Chondrocyte (in vitro differentiated cells): ENCODE data around the gene TADA2A. TPM values are rescaled to one million over a fixed set of nuclear protein-coding genes. Genes with fewer than 3 reads are reported as not detected.

ENCODE experiments used
- DNase-seq: peaks from one replicate; pipeline ENCODE4 v3.0.0; 2021; ENCODE audit warnings: mixed read lengths, low spot score
- H3K27ac Mint-ChIP-seq: one replicate; pipeline ENCODE4 v1.8.0; 2021; ENCODE audit warnings: mild to moderate bottlenecking, moderate library complexity, mixed read lengths; ENCODE audit not compliant: unreplicated experiment
- H3K27me3 Mint-ChIP-seq: 2 replicates; pipeline ENCODE4 v1.8.0; 2021; ENCODE audit warnings: low read depth, mixed read lengths
- H3K36me3 Mint-ChIP-seq: 2 replicates; pipeline ENCODE4 v1.8.0; 2021; ENCODE audit warnings: low read depth, mixed read lengths
- H3K4me1 Mint-ChIP-seq: 2 replicates; pipeline ENCODE4 v1.8.0; 2021; ENCODE audit warnings: low read depth, mild to moderate bottlenecking, mixed read lengths
- H3K4me3 Mint-ChIP-seq: one replicate; pipeline ENCODE4 v1.8.0; 2021; ENCODE audit warnings: mild to moderate bottlenecking, moderate library complexity, mixed read lengths; ENCODE audit not compliant: unreplicated experiment
- H3K9me3 Mint-ChIP-seq: 2 replicates; pipeline ENCODE4 v1.8.0; 2021; ENCODE audit warnings: low read depth, mixed read lengths
- total RNA-seq: library from RNA; stranded (reverse); gene quantifications from 3 replicates; pipeline ENCODE4 v1.2.1, GENCODE V29; 2021
- TF ChIP-seq, protein P1 (sequence below): fragments of 200-600 bp; sonication (generic); IDR thresholded peaks from 2 replicates; pipeline ENCODE4 v1.5.0; 2021; ENCODE audit warnings: antibody characterized with exemption, mild to moderate bottlenecking, moderate library complexity

TADA2A gene
- total RNA-seq, 1 donor from 2014 or later: 15.1 TPM

DNA sequence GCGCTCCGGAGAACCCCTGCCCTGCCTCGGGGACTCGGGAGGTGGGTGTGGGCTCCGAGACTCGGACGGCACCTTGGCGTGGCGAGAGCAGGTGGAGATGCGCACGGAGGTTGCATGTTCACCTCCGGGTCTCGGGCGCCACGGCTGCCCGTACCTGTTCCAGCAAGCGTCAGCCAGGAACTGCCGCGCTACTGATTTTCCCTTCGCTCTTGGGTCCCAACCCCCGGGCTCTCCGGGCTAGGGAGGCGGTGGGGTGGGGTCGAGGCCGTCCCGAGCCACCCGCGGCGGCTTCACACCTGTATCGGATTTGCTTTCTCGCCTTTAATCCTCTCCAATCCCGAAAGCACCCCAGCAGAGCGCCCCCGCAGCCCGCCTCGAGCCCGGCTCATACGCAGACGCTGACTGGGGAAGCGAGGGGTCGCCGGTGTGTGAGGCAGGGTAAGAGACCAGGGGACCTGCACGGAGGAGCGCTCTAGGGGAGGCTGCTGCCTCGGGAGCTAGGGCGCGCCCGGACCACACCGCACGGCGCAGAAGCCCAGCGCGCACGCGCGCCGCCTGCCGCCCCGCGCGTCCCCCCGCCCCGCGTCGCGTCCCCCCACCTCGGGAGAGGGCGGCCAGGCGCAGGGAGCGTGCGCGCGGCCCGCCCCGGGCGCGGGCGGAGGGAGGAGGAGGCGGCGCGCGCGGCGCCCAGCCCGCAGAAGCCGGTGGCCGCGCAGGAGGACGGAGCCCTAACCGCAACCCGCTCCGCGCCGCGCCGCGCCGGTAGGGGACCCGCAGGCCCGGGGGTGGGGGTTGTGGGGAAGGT is 82.7 kb downstream of the TADA2A start, which contains the start of gene DUSP14:
DUSP14 (plus strand) TSS at position 695 of the 805 bp plus-strand sequence. CDS start 22,382 bp downstream, outside the sequence.
- no peaks in the 10 kb centered on the region for H3K9me3 Mint-ChIP-seq
- DNase-seq: no peak
- no peaks in the 10 kb centered on the region for H3K27me3 Mint-ChIP-seq
- no peaks in the 10 kb centered on the region for H3K36me3 Mint-ChIP-seq
- H3K4me3 Mint-ChIP-seq: peak within 1 kb of the TSS; percentile 90
- peaks cover 59% of the 10 kb centered on the region for H3K4me1 Mint-ChIP-seq
- TF ChIP-seq, protein P1, sequence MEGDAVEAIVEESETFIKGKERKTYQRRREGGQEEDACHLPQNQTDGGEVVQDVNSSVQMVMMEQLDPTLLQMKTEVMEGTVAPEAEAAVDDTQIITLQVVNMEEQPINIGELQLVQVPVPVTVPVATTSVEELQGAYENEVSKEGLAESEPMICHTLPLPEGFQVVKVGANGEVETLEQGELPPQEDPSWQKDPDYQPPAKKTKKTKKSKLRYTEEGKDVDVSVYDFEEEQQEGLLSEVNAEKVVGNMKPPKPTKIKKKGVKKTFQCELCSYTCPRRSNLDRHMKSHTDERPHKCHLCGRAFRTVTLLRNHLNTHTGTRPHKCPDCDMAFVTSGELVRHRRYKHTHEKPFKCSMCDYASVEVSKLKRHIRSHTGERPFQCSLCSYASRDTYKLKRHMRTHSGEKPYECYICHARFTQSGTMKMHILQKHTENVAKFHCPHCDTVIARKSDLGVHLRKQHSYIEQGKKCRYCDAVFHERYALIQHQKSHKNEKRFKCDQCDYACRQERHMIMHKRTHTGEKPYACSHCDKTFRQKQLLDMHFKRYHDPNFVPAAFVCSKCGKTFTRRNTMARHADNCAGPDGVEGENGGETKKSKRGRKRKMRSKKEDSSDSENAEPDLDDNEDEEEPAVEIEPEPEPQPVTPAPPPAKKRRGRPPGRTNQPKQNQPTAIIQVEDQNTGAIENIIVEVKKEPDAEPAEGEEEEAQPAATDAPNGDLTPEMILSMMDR: peak; percentile 11
- peak within 1 kb of the TSS; percentile 98 for H3K27ac Mint-ChIP-seq

GRCh38 chr17:37490022-37490587 is 83.4 kb downstream of the TADA2A start:
- TF ChIP-seq, protein P1: peak; percentile 71
- Mint-ChIP-seq H3K27me3 (no peaks in the 10 kb centered on the region), H3K4me3 (peak overlapping the region; percentile 90), H3K9me3 (no peaks in the 10 kb centered on the region), H3K27ac (peak overlapping the region; percentile 98), H3K36me3 (no peaks in the 10 kb centered on the region), H3K4me1 (peaks cover 66% of the 10 kb centered on the region)
- DNase-seq: no peak

DNA sequence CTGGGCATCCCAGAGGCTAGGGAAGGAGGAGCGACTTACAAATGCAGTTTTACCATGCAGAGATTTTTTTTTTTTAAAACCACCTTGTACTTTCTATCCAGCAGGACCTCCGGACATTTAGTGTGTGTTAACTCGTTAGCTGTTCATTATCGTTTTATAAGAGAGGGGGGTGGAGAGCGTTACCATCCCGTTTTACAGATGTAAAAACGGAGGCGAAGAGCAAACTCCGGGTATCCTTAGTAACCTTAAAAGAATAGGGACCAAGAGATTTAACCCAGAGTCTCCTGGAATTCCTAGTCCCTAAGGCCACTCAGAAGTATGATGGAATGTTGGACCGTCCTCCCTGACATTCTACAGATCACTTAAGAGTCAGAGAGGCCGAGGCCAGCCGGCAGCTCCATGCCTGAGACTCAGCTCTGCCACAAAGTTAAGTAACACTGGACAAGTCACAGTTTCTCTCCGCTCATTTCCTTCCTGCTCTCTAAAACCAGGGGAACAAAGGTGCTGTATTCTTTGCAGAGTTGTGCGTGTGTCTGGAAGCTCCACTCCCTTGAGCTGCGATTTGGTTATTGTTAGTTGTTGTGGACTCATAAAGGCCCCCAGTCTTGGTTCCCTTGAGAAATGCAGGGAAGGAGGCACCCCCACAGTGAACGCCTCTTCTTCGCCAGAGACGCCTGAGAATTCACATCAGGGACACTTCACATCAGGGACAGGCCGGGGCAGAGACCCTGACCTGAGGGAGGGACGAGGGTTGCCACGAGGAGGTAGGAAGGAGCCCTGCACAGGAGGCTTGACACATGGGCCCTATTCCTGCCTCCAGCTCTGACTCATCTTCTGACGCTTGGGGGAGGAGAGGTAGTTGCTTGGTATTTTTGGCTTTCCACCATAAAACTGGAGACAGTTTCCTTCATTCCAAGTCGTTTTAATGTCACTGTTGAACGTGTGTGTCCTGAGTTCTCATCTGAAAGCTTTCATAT is 84.2 kb downstream of the TADA2A start:
- no peak for DNase-seq
- Mint-ChIP-seq H3K4me1 (peaks cover 70% of the 10 kb centered on the region), H3K4me3 (peak overlapping the region; percentile 90), H3K9me3 (no peaks in the 10 kb centered on the region), H3K27me3 (no peaks in the 10 kb centered on the region), H3K27ac (peak overlapping the region; percentile 98), H3K36me3 (no peaks in the 10 kb centered on the region)
- TF ChIP-seq, protein P1: peak; percentile 29

DNA sequence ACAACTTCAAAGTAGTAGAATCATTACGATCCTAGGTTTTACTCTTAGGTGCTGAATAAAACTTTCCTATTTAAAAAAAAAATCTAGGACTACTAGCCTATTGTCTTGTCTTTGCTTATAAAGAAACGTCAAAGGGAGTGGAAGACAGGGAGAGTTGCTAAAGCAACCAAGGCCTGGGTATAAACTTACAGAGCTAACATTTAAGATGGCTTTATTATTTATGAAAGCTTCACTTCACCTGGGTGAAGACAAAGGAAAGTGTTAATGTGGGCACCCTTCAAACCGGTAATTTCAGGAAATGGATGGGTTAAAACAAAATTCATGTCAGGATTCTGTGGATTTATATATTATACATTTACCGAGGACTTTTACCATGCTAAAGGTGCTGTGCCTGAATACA is 85.5 kb downstream of the TADA2A start:
- TF ChIP-seq, protein P1: no peak
- Mint-ChIP-seq H3K36me3 (no peaks in the 10 kb centered on the region), H3K9me3 (no peaks in the 10 kb centered on the region), H3K27ac (peak overlapping the region; percentile 98), H3K4me1 (peaks cover 66% of the 10 kb centered on the region), H3K27me3 (no peaks in the 10 kb centered on the region), H3K4me3 (peak overlapping the region; percentile 90)
- no peak for DNase-seq
